SKM-1 (cell line): Measurements from ENCODE around the gene IARS2.
"Not testable (repeated sequence)": the region's sequence is repeated elsewhere in the genome, so short reads cannot be mapped to it uniquely, and the experiment has no call there.

ENCODE experiments used
- DNase-seq: peaks from one replicate; lab custom pipeline; 2025; ENCODE audit not compliant: unreplicated experiment; lab: John Stamatoyannopoulos, UW

IARS2 gene

DNA sequence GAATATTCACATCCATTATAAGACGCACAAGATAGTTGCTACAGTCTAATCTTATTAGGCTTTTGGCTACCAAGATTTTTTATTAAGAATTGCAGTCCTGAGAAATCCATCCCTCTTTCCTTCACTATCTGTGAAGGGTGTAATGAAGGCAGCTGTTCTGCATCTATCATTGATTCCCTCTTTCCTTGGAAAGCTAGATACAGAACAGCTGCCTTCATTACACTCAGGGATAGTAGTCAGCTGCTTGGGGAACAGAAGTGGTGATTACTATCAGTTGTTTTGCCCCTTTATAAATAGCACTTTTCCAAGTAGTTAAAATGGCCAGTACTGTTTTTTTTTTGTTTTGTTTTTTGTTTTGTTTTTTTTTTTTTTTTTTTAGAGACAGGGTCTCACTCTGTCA is 70.2 kb downstream of the IARS2 start:
- no peak for DNase-seq

DNA sequence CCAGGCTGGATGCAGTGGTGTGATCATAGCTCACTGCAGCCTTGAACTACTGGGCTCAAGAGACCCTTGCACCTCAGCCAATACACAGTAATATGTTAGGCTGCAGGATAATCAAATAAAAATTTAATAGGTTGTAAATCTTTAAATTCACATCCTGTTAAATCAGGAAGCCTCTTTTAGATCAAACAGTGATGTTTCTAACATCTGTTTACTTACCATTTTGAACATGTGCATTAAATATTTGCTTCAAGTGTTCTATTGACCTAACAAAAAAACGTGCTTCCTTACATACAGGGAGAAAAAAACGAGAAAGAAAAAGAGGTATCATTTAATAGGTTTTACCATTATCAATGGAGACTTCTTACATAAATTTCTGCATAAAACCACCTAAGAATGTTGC is 70.6 kb downstream of the IARS2 start:
- DNase-seq, result no peak

DNA sequence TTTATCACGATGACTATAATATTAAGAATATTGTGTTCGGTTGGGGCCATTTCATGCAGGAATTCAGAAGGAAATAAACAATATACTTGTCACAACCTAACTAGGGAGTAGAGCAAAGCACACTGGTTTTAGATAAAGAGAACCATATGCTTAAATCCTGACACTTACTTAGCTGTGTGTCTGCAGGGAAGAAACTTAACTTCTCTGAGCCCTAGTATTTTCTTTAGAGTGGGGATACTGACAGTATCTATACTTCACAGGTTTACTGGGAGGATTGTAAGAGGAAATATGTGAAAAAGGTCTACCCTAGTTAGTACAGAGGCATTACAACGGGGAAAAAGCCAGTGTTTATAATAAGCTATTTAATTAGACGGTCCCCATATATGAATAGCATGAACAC is 72.9 kb downstream of the IARS2 start:
- DNase-seq, result no peak

DNA sequence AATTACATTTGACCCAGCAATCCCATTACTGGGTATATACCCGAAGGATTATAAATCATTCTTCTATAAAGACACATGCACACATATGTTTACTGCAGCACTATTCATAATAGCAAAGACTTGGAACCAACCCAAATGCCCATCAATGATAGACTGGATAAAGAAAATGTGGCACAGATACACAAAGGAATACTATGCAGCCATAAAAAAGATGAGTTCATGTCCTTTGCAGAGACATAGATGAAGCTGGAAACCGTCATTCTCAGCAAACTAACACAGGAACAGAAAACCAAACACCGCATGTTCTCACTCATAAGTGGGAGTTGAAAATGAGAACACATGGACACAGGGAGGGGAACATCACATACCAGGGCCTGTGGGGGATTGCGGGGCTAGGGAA is 76.0 kb downstream of the IARS2 start:
- not testable (repeated sequence) for DNase-seq

DNA sequence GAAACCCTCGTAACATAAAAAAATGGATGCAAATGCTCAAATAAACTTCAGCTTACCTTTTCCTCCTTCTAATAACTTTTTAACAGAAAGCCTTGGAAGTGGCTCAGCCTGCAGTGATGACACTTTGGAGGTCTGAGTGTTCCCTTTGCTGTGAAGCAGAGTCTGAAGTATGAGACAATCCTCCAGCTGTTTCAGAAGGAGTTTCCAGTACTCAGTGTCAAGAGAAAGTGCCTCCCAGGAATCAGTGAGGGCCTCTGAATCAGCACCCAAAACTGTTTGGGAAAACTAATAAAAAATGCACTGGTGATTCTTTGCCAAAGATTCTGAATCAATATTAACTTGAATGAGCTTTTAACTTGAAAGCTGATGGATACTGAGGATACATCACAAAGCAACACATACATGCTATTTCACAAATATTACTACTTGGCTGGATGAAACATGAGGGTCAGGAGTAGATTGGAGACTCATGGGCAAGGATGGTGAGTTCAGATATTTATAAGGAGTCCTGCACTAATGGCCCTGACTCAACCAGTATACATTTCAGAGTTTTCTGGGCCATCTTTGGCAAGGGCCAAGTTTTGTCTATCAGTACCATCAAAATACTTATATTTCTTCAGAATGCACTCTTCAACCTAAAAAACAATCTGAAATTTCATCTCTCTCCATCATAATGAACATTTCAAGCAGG is 77.0 kb downstream of the IARS2 start:
- DNase-seq, result no peak

DNA sequence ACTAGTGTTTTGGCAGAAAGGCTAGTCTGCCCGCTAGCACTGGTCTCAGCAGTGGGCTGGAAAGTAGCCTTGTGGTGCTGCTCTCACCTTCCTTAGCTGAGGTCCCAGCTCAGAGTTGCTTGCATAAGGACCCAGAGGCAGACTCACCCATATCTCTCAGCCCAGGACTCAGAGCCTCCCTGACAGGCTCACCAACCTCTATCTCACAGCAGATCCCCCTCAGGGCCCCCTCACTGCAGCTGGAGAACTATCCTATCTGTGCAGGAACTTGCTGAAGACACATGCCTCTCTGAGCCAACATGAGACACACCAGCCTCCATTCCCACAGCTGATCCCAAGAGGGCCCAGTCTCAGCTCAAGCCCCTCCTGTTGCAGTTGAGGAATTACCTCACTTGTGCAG is 82.6 kb downstream of the IARS2 start:
- no peak for DNase-seq

DNA sequence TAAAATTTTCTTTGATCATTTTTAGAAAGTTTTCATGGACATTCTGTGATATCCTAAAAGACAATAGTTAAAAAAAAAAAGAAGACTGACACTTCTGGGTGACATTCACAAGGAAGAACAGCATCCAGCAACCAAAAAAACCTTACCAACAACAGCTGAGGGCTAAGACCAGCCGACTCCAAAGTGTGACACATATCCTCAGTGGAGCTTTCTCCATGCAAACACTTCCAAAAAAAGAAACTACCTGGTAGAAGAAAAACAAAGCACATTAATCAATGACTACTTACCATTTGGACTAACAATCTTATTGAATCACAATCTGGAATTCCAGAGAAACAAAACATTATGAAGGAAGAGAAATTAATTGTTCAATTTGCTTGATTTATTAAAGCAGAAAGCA is 88.2 kb downstream of the IARS2 start:
- no peak for DNase-seq

DNA sequence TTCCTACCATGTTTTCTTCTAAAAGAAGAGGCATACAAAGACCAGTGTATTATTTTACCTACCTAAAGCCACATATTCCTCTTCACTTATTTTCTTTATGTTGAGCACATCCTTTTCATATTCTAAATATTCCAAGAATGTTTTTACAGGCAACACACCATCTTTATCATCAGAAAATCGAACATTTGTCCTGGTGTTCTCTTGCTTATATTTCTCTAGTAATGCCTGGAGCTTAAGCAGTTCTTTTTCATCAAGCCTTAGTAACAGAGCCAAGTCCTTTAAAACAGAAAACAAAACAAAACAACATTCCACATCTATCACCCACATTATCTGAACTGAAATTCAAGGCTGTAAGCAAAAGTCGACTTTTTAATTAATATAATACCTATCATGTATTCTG is 88.7 kb downstream of the IARS2 start:
- DNase-seq, result no peak

DNA sequence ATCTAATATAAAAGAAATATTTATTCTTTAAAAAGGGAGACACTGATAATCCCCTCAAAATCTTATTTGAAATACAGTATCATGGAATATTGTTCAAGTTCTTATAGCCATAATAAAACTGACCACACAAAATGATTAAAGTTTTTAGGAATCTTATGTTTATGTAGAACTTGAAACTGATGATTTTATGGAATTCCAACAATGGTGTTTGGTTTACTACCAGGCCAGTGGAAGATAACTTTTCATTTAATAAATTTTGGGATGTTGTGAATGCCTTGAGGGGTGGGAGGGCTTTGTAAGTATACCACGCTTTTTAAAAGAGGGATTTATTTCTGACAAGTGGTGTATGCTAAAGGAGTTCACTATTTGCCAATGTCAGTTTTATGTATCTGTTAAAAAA is 90.6 kb downstream of the IARS2 start:
- no peak for DNase-seq

DNA sequence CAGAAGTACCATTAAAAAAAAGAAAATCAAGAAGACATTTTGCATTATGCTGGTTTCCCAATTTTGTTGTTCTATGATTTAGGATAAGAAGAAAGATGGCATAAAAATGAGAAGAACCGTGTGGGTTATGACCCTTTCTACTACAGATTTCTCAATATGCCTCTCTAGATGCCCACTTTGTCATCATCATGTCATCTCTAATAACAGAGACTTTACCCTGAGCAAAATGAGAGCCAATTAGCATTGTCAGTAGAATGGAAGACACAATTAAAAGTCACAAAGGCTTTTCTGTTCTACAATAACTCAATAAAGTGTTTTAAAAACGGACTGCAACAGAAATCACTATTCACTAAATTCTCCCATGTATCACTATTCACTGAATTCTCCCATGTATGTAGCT is 92.8 kb downstream of the IARS2 start:
- DNase-seq, result no peak

DNA sequence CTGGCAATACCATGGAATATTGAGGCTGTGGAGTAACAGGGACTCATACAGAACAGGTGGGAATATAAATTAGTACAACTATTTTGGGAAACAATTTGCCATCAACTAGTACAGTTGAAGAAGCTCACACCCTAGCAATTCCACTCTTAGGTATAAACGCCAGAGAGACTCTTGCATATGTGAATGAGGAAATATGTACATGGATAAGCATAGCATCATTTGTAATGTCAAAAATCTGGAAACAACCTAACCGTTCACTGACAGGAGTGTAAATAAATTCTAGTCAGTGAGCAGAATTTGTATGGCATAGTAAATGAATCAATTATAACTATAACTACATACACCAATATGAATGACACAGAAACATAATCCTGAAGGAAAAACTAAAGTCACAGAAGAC is 94.6 kb downstream of the IARS2 start:
- DNase-seq, result no peak

DNA sequence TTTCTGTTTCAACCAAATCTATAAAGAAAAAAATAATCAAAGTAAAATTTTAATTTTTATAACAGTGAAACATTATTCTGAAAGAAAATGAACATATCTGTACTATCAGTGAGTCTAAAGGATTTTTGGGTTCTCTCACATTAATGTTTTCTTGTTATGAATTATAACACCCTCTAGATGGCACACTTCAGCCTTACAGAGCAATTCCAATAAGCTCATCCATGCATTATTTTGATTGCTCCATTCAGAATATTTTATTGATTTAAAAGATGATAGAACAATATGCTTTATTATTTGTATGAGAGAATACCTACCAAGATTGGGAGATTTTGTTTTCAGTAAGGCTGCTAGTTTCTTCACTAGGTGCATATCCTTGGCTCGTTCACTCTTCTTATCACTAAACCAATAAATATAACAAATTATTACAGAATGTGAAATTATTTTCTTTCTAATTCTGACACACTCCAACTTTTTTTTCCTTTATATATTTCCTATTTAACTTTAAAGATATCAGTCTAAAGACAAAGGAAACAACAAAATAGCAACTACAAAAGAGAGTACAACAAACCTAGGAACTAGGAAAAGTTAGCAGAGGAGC is 95.9 kb downstream of the IARS2 start:
- DNase-seq, result peak; percentile 41

DNA sequence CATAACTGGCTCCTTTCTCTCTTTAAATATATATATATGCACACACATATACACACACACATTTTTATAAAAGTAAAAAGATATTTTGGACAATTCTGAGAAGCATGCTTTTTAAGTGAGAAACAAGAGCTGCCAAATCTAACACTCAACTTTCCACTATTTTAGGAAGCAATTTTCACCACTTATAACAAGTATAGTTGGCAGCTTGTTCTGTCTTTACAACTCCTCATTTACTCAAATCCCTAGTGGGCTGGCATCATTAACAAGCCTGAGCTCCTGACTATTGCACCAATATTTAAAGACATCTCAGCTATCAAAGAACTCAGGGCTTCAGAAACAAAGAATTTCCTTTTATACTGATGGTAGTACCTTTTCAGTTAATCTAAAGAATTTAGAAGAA is 101.8 kb downstream of the IARS2 start:
- DNase-seq, result no peak
